SK-N-MC (cell line): Measurements from ENCODE around the gene SETDB1.

Source experiments
- EZH2 ChIP-seq: fragments of 200-600 bp; sonication (generic); IDR thresholded peaks from one replicate; pipeline ENCODE4 v1.6.1; 2017; ENCODE audit warnings: antibody characterized with exemption
- FOXP2 ChIP-seq: optimal IDR thresholded peaks from 2 replicates; pipeline ENCODE3; 2011; ENCODE audit warnings: mild to moderate bottlenecking, moderate library complexity; ENCODE audit not compliant: insufficient read depth; ENCODE audit errors: extremely low read length, control extremely low read depth
- POLR2AphosphoS5 ChIP-seq: IDR thresholded peaks from 2 replicates; pipeline ENCODE4 v1.6.1; 2012; ENCODE audit warnings: mild to moderate bottlenecking, low read depth, low read length, borderline replicate concordance

DNA sequence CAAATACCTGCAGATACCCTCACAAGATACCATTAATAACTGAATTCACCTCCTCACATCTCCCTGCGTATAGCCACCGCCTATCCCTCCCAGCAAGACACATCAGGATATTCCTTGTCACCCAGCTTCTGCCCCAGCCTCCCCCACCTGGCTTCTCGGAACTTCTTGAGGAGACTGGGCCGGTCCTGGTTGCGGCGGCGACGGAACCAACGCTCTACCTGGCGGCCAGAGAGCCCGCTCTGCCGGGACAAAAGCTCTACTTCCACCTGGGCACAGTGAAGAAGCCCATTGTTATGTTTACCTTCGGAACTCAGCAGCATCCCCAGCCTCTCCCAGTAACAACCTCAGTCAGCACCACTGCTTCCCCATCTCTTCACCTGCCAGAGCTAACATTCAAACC lies 41.8 kb downstream of the SETDB1 start:
- TF ChIP-seq POLR2AphosphoS5 (peak; percentile 3; the same call in 1 of the 2 replicates), EZH2 (no peak), FOXP2 (no peak)
